Karpas-422 (cell line): ENCODE data around the gene IKBIP. TPM values are rescaled to one million over a fixed set of nuclear protein-coding genes. Genes with fewer than 3 reads are reported as not detected.

Experiments
- DNase-seq: peaks from one replicate; pipeline ENCODE4 v3.0.0-alpha.2; 2015
- H2AFZ ChIP-seq: fragments of 200-600 bp; sonication (generic); 2 replicates; pipeline ENCODE4 v1.6.1; 2014; ENCODE audit warnings: antibody characterized with exemption, low read length, mixed read lengths
- H3K27ac ChIP-seq: fragments of 200-600 bp; sonication (generic); 2 replicates; pipeline ENCODE4 v1.5.1; 2014; ENCODE audit warnings: mild to moderate bottlenecking, low read length, moderate library complexity
- H3K27me3 ChIP-seq: fragments of 200-600 bp; sonication (generic); 2 replicates; pipeline ENCODE4 v1.6.1; 2014; ENCODE audit warnings: low read length, mixed read lengths
- H3K36me3 ChIP-seq: fragments of 200-600 bp; sonication (generic); 2 replicates; pipeline ENCODE4 v1.6.1; 2014; ENCODE audit warnings: low read length, mixed read lengths; ENCODE audit not compliant: insufficient read depth
- H3K4me1 ChIP-seq: fragments of 200-600 bp; sonication (generic); 2 replicates; pipeline ENCODE4 v1.6.1; 2014; ENCODE audit warnings: mild to moderate bottlenecking, low read length, mixed read lengths
- H3K4me2 ChIP-seq: fragments of 200-600 bp; sonication (generic); 2 replicates; pipeline ENCODE4 v1.6.1; 2014; ENCODE audit warnings: low read length, low read depth, mild to moderate bottlenecking; ENCODE audit not compliant: poor library complexity, severe bottlenecking
- H3K4me3 ChIP-seq: fragments of 200-600 bp; sonication (generic); 2 replicates; pipeline ENCODE4 v1.5.1; 2014; ENCODE audit warnings: mild to moderate bottlenecking, antibody characterized with exemption, low read length, mixed read lengths
- H3K79me2 ChIP-seq: fragments of 200-600 bp; sonication (generic); 2 replicates; pipeline ENCODE4 v1.6.1; 2014; ENCODE audit warnings: mild to moderate bottlenecking, low read length, mixed read lengths
- H3K9ac ChIP-seq: fragments of 200-600 bp; sonication (generic); 2 replicates; pipeline ENCODE4 v1.6.0; 2014; ENCODE audit warnings: low read length
- H3K9me2 ChIP-seq: fragments of 200-600 bp; sonication (generic), shearing (Covaris generic); replicated peaks from 2 replicates; pipeline ENCODE4 v1.6.0; 2014; ENCODE audit warnings: mild to moderate bottlenecking, low read length, moderate library complexity; ENCODE audit not compliant: insufficient read depth
- H3K9me3 ChIP-seq: fragments of 300-700, 200-600 bp; sonication (generic); 2 replicates; pipeline ENCODE4 v1.6.1; 2014; ENCODE audit warnings: low read length, mixed read lengths
- H4K20me1 ChIP-seq: fragments of 200-600 bp; sonication (generic); 2 replicates; pipeline ENCODE4 v1.6.1; 2014; ENCODE audit warnings: mild to moderate bottlenecking, antibody characterized with exemption, low read length, low read depth; ENCODE audit not compliant: insufficient read depth
- total RNA-seq: library from RNA; depleted of rRNA; stranded (reverse); fragments of >200 nt; shearing (Covaris generic); gene quantifications from 2 replicates; pipeline ENCODE4 v1.2.3, GENCODE V29; 2014; ENCODE audit warnings: low replicate concordance

IKBIP gene
- total RNA-seq, 1 experiment from 2014 or later, result 48.5 TPM

GRCh38 chr12:98674841-98675240 is 30.3 kb upstream of the IKBIP start:
- Histone ChIP-seq H3K4me2 (no peak overlapping the region), H3K79me2 (peaks cover 7% of the 10 kb centered on the region), H2AFZ (no peak overlapping the region), H3K9me2 (no peaks in the 10 kb centered on the region), H3K4me3 (no peak overlapping the region), H3K27me3 (no peaks in the 10 kb centered on the region), H3K27ac (no peak overlapping the region), H3K36me3 (peaks cover 33% of the 10 kb centered on the region), H3K9ac (no peak overlapping the region), H4K20me1 (no peaks in the 10 kb centered on the region), H3K4me1 (no peaks in the 10 kb centered on the region), H3K9me3 (no peaks in the 10 kb centered on the region)
- DNase-seq, result no peak

DNA sequence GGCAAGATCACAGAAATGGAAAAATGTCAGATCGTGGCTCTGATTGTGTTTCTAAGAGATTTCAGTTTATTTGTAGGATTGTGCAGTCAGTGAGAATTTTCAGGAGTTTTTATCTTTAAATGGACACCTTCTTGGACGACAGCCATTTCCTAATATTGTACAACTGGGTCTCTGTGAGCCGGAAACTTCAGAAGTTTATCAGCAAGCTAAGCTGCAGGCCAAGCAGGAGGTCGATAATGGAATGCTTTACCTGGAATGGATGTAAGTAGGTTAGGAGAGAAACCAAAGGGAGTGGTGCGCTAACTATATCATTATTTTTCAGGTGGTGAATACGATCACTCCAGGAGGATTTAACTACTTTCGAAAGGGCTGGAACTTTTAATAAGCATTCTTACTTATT is 26.9 kb upstream of the IKBIP start:
- no peak for DNase-seq
- Histone ChIP-seq H3K9ac (no peak overlapping the region), H2AFZ (no peak overlapping the region), H4K20me1 (no peaks in the 10 kb centered on the region), H3K9me3 (no peaks in the 10 kb centered on the region), H3K9me2 (no peaks in the 10 kb centered on the region), H3K36me3 (peaks cover 49% of the 10 kb centered on the region), H3K4me2 (no peak overlapping the region), H3K27ac (no peak overlapping the region), H3K27me3 (no peaks in the 10 kb centered on the region), H3K79me2 (peaks cover 13% of the 10 kb centered on the region), H3K4me3 (no peak overlapping the region), H3K4me1 (no peaks in the 10 kb centered on the region)

DNA sequence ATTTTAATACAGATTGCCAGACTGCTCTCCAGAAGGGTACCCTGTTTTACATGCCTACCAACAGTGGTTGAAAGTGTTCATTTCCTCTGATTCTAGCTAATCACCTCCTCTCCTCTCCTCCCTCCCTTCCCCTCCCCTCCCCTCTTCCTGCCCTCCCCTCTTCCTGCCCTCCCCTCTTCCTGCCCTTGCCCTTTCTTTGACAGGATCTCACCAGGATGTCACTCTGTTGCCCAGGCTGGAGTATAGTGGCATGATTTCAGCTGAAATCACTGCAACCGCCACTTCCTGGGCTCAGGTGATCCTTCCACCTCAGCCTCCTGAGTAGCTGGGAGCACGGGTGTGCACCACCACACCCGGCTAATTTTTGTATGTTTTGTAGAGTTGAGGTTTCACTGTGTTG is 25.2 kb upstream of the IKBIP start:
- no peak for DNase-seq
- Histone ChIP-seq H3K79me2 (peaks cover 13% of the 10 kb centered on the region), H3K4me3 (no peak overlapping the region), H2AFZ (no peak overlapping the region), H3K27me3 (no peaks in the 10 kb centered on the region), H3K36me3 (peaks cover 45% of the 10 kb centered on the region), H3K9ac (no peak overlapping the region), H4K20me1 (no peaks in the 10 kb centered on the region), H3K9me3 (no peaks in the 10 kb centered on the region), H3K27ac (no peak overlapping the region), H3K4me2 (no peak overlapping the region), H3K9me2 (no peaks in the 10 kb centered on the region), H3K4me1 (no peaks in the 10 kb centered on the region)

GRCh38 chr12:98660521-98660920 is 15.9 kb upstream of the IKBIP start:
- H3K4me1 ChIP-seq, result peaks cover 13% of the 10 kb centered on the region
- no peaks in the 10 kb centered on the region for H4K20me1 ChIP-seq
- H3K4me3 ChIP-seq, result no peak overlapping the region
- no peaks in the 10 kb centered on the region for H3K9me2 ChIP-seq
- H3K79me2 ChIP-seq, result 0 out of 2 replicates have a peak, but pooled peaks cover 7% of the 10 kb centered on the region
- H3K9me3 ChIP-seq, result no peaks in the 10 kb centered on the region
- H3K4me2 ChIP-seq, result no peak overlapping the region
- H3K36me3 ChIP-seq, result peaks cover 54% of the 10 kb centered on the region
- no peak overlapping the region for H3K27ac ChIP-seq
- no peak overlapping the region for H2AFZ ChIP-seq
- H3K27me3 ChIP-seq, result no peaks in the 10 kb centered on the region
- H3K9ac ChIP-seq, result no peak overlapping the region
- DNase-seq, result no peak

GRCh38 chr12:98656289-98657101 is 11.9 kb upstream of the IKBIP start:
- Histone ChIP-seq H3K27me3 (no peaks in the 10 kb centered on the region), H3K9me2 (no peaks in the 10 kb centered on the region), H3K9me3 (no peaks in the 10 kb centered on the region), H2AFZ (no peak overlapping the region), H3K9ac (no peak overlapping the region), H3K4me3 (no peak overlapping the region), H3K79me2 (peaks cover 10% of the 10 kb centered on the region; the same call in 1 of the 2 replicates), H3K4me1 (peaks cover 10% of the 10 kb centered on the region), H4K20me1 (no peaks in the 10 kb centered on the region), H3K27ac (no peak overlapping the region), H3K4me2 (no peak overlapping the region), H3K36me3 (peaks cover 31% of the 10 kb centered on the region)
- no peak for DNase-seq

DNA sequence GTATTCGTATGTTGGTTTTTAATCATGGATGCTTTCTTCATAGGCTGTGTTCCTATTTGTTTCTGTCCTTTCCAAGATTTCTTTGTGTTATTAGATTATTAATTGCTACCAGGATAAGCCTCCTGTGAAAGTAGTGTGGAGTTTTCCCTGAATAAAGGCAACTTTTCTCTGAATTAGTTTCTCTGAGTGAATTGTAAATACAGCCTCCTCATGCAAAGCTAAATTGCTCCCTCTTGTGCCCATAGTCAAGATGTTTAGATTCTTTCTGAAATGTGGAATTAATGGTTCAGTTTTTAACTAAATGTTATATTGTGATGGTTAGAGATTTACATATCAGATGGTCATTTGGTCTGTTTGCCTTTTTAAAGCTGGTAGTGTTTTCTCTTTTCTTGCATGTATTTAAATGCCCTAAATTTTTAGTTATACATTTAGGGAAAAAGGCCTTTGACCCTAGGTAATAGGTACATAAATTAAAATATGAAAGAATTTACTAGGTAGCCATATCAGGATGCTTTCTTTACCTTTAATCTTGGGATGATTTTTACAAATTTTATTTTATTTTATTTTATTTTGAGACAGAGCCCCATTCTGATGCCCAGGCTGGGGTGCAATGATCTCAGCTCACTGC is 9.4 kb upstream of the IKBIP start:
- Histone ChIP-seq H3K4me1 (peaks cover 10% of the 10 kb centered on the region), H4K20me1 (no peaks in the 10 kb centered on the region), H3K9me2 (no peaks in the 10 kb centered on the region), H3K9me3 (no peaks in the 10 kb centered on the region), H3K9ac (no peak overlapping the region), H3K27ac (no peak overlapping the region), H3K79me2 (peaks cover 21% of the 10 kb centered on the region), H3K4me2 (no peak overlapping the region), H3K4me3 (no peak overlapping the region), H3K36me3 (peaks cover 37% of the 10 kb centered on the region; the same call in 1 of the 2 replicates), H2AFZ (no peak overlapping the region), H3K27me3 (no peaks in the 10 kb centered on the region)
- peak; percentile 86 for DNase-seq

GRCh38 chr12:98651328-98651727 is 6.7 kb upstream of the IKBIP start:
- H3K79me2 ChIP-seq, result peaks cover 40% of the 10 kb centered on the region
- H4K20me1 ChIP-seq, result no peaks in the 10 kb centered on the region
- H3K36me3 ChIP-seq, result peaks cover 39% of the 10 kb centered on the region; the same call in 1 of the 2 replicates
- no peak overlapping the region for H3K9ac ChIP-seq
- no peak overlapping the region for H3K4me2 ChIP-seq
- H3K27ac ChIP-seq, result no peak overlapping the region
- no peaks in the 10 kb centered on the region for H3K27me3 ChIP-seq
- H3K9me3 ChIP-seq, result no peaks in the 10 kb centered on the region
- no peak overlapping the region for H2AFZ ChIP-seq
- no peak overlapping the region for H3K4me3 ChIP-seq
- H3K4me1 ChIP-seq, result peaks cover 23% of the 10 kb centered on the region
- DNase-seq, result no peak
- H3K9me2 ChIP-seq, result no peaks in the 10 kb centered on the region

GRCh38 chr12:98646294-98647090 is 1.9 kb upstream of the IKBIP start:
- H3K27ac ChIP-seq, result peak overlapping the region; percentile 58
- DNase-seq, result peak; percentile 46
- peaks cover 44% of the 10 kb centered on the region for H3K4me1 ChIP-seq
- H3K4me3 ChIP-seq, result peak overlapping the region; percentile 84
- H3K9ac ChIP-seq, result peak overlapping the region; percentile 96
- H3K4me2 ChIP-seq, result peak overlapping the region; percentile 88
- H3K9me2 ChIP-seq, result no peaks in the 10 kb centered on the region
- no peak overlapping the region for H2AFZ ChIP-seq
- no peaks in the 10 kb centered on the region for H3K27me3 ChIP-seq
- no peaks in the 10 kb centered on the region for H4K20me1 ChIP-seq
- peaks cover 81% of the 10 kb centered on the region for H3K79me2 ChIP-seq
- H3K9me3 ChIP-seq, result no peaks in the 10 kb centered on the region
- peaks cover 38% of the 10 kb centered on the region; the same call in 1 of the 2 replicates for H3K36me3 ChIP-seq
